GM21381 (cell line): ENCODE measurements around the gene LTF.
"Not testable (repeated sequence)": the region's sequence is repeated elsewhere in the genome, so short reads cannot be mapped to it uniquely, and the experiment has no call there.

Experiments
- ATAC-seq: cut with Tn5 transposase; IDR thresholded peaks from one replicate; pipeline ENCODE4 v1.9.1; 2021; ENCODE audit warnings: mild to moderate bottlenecking, moderate library complexity; ENCODE audit not compliant: unreplicated experiment

LTF gene

GRCh38 chr3:46398186-46398955 lies 66.3 kb downstream of the LTF start:
- ATAC-seq: no peak

- no peak for ATAC-seq
These were observed 67.6 kb downstream of the LTF start for GRCh38 chr3:46397111-46397510.

GRCh38 chr3:46395766-46396530 lies 68.8 kb downstream of the LTF start:
- ATAC-seq: no peak

GRCh38 chr3:46395210-46395661 lies 69.5 kb downstream of the LTF start:
- no peak for ATAC-seq

- no peak for ATAC-seq
These were observed 70.9 kb downstream of the LTF start for GRCh38 chr3:46393554-46394434.

GRCh38 chr3:46393011-46393410 lies 71.7 kb downstream of the LTF start:
- no peak for ATAC-seq

GRCh38 chr3:46391526-46391925 lies 73.2 kb downstream of the LTF start:
- not testable (repeated sequence) for ATAC-seq

- no peak for ATAC-seq
These were observed 75.4 kb downstream of the LTF start for GRCh38 chr3:46389306-46389705.

GRCh38 chr3:46388847-46389246 lies 75.9 kb downstream of the LTF start:
- ATAC-seq: not testable (repeated sequence)

- no peak for ATAC-seq
These were observed 78.5 kb downstream of the LTF start for GRCh38 chr3:46386205-46386604.
